GM21619 (cell line): ENCODE data around the gene PTGES2.

Source experiments
- ATAC-seq: cut with Tn5 transposase; IDR thresholded peaks from one replicate; pipeline ENCODE4 v1.9.1; 2021; ENCODE audit not compliant: unreplicated experiment

PTGES2 gene

DNA sequence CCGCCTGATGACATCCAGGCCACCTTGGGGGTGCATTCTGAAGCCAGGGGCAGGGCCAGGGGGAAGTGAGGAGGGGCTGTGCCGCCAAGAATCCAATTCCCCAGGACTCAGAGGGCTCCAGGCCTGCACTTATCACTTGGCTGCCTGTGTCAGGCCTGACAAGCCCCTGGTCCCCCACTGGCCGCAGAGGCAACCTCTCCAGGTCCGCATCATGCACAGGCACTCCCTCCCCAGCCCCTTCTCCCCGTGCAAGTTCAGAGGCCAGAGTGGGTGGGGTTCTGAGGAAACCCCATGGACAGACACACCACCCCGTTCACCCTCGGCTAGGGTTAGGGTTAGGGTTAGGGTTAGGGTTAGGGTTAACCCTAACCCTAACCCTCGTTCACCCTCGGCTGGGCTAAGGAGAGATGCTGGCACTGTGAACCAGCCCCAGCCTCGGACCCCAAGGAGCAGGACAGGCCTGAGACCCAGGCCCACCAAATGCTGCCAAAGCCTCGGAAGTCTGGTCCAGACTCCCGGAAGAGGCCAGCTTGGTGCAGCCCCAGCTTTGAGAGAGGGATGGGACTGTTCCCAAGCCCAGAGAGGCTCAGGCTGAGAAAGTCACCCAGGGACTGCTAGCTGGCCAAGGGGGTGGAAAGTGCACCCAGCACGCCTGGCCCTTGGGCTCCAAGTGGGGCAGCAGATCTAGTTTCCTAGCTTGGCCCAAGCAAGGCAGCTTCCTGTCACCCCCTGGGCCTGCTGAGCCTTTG is 26.6 kb upstream of the PTGES2 start:
- ATAC-seq: no peak

DNA sequence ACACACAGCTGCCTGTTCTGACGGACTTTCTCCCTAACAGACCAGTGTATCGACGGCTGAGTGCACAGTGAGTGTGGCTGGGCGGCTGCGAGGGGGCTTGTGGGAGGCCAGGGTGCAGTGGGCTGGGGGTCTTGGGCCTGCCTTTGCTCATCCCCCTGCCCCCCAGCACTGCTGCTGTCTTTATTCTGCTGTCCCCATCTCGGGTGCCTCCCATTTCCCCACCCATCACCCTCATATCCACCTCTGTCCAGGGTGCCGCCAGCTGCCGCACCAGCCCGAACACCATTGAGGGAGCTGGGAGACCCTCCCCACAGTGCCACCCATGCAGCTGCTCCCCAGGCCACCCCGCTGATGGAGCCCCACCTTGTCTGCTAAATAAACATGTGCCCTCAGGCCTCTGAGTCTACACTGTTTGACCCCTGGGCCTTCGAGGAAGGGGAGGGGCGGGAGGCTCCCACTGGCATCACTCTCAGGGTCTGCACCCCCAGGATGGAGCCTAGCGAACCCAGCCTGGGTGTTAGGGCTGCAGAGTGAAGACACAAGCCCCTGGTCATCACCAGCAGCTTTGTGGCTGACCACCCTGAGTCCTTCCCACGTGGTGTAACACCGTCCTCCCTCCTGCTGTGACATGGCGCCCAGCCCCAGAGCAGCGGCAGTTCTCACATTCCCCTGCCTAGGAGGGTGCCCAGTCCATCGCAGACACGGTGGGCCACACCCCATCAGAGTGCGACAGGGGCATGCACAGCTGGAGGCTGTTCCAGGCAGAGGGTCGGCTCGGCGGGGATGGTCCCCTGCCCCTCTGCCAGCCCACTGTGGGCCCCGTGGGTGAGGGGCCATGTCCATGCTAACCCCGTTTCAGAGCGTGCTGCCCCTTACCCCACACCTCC is 25.8 kb upstream of the PTGES2 start:
- ATAC-seq: no peak

DNA sequence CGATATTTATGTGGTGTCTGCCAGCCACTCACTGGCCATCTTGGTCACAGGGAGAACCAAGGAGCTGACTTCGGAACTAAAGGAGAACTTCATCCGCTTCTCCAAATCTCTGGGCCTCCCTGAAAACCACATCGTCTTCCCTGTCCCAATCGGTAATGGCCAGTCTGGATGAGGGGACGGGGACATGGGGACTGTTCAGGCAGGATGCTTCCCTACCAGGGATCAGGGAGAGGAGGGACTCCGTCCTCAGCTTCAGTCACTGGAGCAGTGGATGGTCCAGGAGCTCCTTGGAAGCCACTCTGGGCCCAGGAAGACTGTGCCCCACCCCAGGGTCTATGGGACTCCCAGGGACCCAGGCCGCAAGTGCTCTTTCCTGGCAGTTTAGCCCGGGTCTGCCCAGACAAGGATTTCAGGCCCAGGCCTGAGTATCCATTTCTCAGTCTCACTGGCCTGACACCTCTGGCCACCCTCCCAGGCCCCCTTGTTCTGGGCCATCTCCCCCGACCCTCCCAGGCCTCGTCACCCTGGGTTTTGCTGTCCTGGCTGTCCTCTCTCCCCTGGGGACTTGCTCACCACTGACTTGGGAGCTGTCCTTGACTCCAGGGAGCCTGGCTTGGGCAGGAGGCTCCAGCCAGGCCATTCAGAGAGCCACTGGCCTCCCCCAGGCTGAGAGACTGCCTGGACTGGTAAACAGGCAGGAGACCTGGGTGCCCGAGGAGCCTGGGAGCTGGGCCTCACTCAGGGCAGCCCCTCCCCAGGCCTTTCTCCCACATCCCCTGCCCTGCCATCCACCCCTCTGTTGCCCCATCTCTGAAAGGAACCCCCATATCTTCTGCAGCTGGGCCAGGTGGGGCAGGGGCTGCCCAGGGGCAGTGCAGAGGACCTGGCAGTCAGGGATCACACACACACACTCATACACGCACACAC is 24.9 kb upstream of the PTGES2 start:
- no peak for ATAC-seq

DNA sequence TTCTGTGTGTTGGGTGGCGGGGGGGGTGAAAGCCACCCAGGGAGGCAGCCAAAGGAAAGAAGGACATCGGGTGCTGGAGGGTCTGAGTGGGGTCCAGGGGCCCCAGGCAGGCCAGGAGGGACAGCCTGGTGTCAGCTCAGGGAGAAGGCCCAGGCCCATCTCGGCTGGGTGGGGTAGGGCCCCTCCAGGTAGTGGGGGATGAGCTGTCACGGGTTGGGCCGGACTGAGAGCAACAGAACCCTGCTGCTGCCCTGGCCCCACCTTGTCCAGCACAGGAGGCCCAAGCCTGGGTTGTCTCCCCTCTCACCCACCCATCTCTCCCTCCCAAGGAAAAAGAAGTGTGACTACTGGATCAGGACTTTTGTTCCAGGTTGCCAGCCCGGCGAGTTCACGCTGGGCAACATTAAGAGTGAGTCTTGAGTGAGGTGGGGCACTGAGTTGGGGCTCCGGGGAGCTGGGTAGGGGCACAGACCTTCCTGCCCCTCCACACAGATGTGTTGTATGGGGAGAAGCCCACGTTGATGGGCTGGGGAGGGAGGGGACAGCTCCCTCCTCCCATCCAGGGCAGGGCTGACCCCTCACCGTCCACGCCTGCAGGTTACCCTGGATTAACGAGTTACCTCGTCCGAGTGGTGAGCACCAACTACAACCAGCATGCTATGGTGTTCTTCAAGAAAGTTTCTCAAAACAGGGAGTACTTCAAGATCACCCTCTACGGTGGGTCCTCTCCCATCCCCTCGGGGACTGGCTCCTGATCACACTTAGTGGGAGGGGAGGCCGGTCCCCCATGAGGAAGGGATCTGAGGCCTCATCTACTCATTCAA is 24.0 kb upstream of the PTGES2 start:
- no peak for ATAC-seq

DNA sequence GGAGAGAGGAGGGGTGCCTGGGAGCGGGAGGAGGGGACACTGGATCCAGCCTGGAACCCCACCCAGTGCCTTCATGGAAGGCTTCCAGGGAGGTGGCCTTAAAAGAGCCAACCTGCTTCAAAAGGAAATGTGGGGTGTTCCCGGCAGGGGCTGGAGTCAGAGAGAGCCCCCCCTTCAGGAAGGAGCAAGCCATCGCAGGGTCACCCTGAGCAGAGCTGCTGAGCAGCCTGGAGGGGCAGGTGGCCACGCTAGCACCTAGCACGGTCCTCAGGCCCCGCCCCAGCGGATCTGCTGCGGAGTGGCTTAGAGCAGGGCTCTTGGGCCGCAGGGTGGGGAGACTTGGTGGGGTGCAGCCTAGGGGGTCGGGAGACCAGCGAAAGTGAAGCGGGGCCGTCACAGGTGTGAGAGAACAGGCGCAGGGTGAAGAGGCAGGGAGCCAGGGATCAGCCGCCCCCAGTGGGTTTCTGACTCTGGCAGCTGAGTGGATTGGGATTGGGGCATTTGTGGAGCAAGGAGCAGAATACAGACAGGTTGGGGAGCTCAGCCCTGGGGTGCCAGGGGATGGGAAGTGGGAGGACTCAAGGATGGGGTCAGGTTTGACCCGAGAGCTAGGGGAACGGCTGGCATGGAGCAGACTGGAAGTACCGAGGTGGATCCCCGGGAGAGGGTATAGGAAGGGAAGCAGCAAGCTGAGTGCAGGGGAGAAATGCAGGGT is 23.2 kb upstream of the PTGES2 start:
- no peak for ATAC-seq

DNA sequence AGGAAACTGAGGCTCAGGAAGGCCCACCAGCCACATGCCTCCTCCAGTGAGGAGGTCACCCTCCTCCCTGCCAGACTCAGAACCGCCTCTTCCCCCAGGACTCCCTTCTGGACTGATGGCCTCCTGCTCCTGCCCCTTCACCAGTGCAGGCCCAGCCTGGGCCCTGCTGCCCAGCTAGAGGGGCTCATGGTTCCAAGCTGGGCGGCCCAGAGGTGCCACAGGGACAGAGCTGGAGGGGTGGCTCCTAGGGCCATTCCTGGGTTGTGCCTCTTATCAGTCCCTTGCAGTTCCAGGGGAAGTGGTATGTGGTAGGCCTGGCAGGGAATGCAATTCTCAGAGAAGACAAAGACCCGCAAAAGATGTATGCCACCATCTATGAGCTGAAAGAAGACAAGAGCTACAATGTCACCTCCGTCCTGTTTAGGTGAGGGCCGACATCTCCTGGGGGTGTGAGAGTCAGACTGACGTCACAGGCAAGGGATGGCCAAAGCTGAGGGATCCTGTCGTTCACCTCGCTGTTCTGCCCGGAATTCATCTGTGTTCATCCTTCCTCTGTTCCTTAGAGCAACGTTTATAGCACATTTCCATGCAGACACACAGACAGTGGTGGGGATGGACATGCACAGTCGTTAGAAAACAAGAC is 22.5 kb upstream of the PTGES2 start:
- no peak for ATAC-seq

DNA sequence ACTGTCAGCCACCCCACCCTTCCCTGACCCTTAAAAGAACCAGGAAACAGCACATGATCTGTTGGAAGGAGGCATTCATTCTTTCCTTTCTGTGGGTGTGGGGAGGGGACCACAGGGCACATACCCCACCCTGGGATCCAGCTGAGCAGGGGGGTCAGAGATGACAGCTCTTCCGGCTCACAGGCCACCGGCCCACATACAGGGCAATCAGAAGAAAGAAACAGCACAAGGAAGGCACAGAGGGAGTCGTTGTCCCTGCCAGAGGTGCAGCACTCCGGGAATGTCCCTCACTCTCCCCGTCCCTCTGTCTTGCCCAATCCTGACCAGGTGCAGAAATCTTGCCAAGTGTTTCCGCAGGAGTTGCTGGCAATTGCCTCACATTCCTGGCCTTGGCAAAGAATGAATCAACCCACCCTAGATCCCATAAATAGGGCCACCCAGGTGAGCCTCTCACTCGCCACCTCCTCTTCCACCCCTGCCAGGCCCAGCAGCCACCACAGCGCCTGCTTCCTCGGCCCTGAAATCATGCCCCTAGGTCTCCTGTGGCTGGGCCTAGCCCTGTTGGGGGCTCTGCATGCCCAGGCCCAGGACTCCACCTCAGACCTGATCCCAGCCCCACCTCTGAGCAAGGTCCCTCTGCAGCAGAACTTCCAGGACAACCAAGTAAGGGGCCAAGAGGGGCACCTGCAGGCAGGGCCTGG is 21.6 kb upstream of the PTGES2 start, which contains the start of gene LCN2:
Gene LCN2 (plus strand): TSS at position 453 of the 701 bp plus-strand sequence. CDS start 73 bp downstream, at position 526.
- ATAC-seq: no peak

DNA sequence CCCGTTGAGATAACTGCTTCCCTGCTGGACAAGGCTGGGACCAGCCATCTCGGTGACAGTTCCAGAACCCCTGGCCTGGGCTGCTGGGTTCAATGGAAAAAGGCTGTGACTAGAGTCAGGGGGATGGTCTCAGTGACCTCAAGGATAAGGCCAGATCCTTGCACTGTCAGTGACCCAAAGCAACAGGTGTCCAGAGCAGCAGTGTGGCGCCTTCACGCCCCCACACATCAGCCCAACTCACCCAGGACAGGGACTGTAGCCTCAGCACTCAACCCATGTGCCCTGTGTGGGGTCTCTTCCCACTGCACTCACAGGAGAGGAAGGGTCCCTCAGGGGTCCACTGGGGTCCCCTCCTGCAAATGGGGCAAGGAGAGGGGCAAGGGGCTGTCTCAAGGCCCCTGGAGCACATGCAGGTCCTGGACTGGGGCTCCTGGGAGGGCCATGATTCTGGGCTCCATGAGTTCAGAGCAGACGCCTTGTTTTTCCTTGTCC is 21.0 kb upstream of the PTGES2 start:
- ATAC-seq: no peak

DNA sequence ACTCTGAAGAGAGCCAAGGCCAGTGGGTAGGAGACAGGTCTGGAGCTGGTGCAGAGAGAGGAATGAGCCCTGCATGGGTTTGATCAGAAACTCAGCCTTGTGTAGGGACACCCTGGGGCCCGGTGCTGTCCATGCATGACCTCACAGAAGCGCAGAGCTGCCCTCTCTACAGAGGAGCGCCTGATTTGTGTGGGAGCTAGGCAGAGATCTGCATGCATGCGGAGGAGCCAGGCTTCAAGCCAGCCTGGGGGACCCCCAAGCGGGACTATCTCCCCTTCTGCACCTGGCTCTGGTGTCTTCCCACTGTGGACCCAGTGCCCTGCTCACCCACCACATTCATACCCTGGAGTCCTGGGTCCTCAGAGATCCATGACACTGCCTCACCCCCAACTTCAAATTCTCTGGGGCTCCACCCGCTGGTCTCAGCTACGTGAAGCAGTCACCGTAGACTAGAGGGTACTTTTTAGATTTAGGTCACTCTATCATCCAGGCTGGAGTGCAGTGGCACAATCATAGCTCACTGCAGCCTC is 19.1 kb upstream of the PTGES2 start:
- ATAC-seq: no peak

DNA sequence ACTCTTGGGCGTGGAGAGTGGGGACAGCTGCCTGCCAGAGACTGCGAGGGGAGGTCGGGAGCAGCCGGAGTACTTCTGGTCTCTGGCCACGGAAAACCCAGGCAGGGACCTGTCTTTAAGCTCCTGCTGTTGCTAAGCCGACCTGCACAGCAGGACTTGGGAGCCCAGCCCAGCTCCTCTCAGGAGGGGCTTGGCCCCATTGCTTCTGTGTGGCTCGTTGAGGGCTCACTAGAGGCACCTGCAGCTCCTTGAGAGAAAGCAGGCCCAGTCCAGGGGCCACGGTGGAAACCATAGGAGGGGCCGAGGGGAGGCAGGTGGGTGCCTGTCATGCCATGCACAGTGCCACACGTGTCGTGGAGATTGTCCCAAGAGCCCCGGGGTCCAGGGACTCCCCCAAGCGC is 18.4 kb upstream of the PTGES2 start:
- no peak for ATAC-seq

DNA sequence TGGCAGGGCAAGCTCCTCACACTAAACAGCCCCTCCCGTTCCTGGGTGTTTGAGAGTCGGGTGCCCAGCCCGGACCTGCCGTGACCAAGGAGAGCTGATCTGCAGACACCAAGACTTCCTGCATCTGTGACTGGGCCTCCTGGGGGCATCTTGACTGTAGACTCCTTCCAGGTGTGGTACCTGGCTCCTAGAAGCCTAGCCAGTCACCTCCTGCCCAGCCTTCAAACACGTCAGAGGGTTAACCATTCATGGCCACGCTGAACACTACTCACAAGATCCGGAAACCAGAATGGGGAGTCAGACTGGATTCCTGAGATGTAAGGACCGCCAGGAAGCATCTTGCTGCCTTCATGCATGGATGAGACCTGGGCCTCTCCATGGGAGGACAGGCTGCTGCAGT is 18.0 kb upstream of the PTGES2 start:
- no peak for ATAC-seq

DNA sequence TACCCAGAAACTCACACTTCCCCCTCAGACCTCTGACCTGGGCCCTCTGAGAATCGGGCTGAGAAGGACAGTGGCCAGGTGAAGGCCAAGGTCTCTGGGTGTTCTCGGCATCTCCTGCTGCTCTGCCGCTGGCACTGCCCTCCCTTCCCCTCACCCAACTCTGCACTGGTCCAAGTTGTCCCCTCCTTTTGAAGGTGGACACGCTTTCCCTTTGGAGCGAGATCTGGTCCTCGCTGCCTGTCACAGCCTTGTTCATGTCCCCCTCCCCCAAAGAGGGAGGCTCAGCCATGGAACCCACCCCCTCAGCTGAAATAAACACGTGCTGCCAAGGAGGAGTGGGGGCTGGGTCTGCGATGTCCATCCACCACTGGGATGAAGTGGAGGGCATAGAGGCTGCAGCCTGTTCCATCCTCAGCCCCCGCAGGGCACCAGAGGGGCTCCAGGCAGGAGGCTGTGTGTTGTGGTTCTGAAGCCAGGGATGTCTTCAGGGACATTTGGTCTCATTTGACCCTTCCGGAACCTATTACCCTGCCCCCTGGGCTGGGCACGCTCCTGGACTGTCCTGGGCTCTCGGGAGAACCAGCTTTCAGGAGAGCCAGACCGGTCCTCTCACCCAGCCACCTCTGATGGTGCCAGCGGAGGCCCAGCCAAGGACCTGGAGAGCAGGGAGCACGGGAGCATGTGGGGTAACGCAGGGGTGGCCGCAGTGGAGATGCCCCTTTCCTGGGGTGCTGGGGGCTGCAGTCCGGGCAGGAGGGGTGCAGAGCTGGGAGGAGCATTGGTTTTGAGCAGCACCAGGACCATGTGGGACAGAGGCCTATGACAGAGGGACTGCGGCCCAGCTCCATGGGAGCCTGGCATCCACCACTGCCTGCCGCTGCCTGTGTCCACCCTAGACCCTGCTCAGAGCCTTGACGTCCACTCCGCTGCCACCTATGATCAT is 17.0 kb upstream of the PTGES2 start:
- no peak for ATAC-seq

DNA sequence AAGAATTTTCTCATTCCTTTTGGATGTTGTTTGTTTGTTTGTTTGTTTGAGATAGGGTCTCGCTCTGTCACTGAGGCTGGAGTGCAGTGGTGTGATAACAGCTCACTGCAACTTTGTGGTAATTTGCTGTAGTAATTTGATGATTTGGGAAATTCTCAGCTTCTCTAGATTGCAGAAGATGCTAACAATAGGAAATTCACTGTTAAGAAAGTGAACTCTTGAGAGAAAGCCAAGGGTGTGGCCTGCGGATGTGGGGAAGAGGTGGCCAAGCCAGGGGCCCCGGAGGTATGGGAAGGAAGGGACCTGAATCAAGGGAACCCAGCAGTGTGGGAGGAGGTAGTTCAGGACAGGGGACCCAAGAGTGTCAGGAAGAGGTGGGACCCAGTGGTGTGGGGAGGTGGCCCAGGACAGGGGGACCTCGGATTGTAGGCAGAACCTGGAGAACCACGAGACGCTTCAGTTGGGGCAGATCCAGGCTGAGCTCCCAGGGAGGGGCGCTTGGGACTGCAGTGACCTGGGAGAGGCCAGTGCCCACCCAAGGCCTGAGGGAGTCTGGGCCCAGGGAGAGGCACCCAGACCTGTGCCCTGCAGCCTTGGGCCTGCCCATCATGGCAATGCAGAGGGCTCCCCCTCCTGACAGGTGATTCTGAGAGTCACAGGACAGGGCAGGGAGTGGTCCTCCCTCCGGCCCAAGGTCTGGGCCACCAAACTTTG is 16.2 kb upstream of the PTGES2 start:
- ATAC-seq: no peak

DNA sequence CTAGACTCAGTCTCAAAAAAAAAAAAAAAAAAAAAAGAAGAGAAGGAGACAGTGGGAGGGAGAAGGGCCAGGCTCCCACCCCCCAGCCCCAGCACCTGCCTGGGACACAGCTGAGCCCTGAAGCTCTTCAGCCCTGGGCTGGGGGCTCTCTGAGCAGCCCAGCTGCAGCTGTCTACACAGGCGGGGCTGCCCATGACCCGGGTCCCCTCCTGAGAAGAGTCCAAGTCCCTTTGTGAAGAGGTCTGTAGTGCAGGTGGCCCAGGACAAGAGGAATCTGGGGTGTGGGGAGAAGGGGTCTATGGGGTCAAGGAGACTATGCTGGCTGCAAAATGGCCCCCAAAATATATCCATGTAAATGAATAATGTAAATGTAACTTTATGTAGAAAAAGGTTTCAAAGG is 15.1 kb upstream of the PTGES2 start:
- no peak for ATAC-seq

DNA sequence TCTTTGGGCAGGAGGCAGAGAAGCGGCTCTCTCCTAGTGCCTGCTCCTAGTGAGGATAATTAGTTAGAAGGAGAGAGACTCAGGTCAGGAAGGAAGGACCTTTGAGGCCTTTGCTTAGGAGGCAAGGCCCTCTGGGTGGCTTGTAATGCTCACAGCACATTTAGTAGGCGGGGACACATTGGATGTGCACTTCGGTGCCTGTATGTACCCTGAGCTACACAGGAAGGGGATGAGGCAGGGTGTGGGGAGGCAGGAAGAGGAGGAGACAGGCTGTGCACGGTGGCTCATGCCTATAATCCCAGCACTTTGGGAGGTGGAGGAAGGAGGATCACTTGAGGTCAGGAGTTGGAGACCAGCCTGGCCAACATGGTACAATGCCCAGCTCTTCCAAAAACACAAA is 14.5 kb upstream of the PTGES2 start:
- ATAC-seq: no peak

DNA sequence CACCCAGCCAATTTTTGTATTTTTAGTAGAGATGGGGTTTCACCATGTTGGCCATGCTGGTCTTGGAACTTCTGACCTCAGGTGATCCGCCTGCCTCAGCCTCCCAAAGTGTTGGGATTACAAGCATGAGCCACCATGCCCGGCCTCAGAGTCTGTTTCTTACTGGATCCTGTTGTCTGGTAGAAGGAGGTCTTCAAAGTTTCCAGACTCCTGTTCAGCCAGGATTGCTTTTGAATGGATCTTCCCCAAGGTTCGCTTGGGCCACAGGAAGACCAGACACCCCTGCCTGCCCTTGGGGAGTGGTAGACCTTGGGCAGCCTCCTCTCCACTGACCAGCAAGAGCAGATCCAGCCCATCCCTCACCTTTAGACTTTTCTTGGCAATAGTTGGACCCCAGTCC is 14.1 kb upstream of the PTGES2 start:
- ATAC-seq: no peak
